H1 (cell line): ENCODE results near the gene DHX34. TPM values are rescaled to one million over a fixed set of nuclear protein-coding genes. Genes with fewer than 3 reads are reported as not detected.

Experiments
- JUND ChIP-seq: IDR thresholded peaks from 2 replicates; pipeline ENCODE4 v1.6.1; 2011; ENCODE audit warnings: mild to moderate bottlenecking, improper control_type of control experiment, low read length
- MAX ChIP-seq: IDR thresholded peaks from 2 replicates; pipeline ENCODE4 v1.6.1; 2012; ENCODE audit warnings: inconsistent platforms
- RAD21 ChIP-seq, 2 experiments: IDR thresholded peaks in 1 of 2; conservative IDR thresholded peaks in 1 of 2; 2 replicates each; pipeline ENCODE4 v1.6.1; 2011; ENCODE audit warnings: low read depth in 2 of 2, low read length in 2 of 2, improper control_type of control experiment in 1 of 2, inconsistent platforms in 1 of 2, mild to moderate bottlenecking in 1 of 2, moderate library complexity in 1 of 2
- RFX5 ChIP-seq: IDR thresholded peaks from 2 replicates; pipeline ENCODE4 v1.6.1; 2011; ENCODE audit warnings: low read depth, low read length, improper control_type of control experiment, borderline replicate concordance
- SIRT6 ChIP-seq: IDR thresholded peaks from one replicate; pipeline ENCODE4 v1.7.1; 2012; ENCODE audit warnings: low read length, inconsistent platforms
- USF2 ChIP-seq: IDR thresholded peaks from 2 replicates; pipeline ENCODE4 v1.6.1; 2011; ENCODE audit warnings: low read length, improper control_type of control experiment
- ZNF274 ChIP-seq: IDR thresholded peaks from 2 replicates; pipeline ENCODE4 v1.7.0; 2012; ENCODE audit warnings: low read length, borderline replicate concordance; ENCODE audit errors: extremely low read depth
- polyA plus RNA-seq, 7 experiments: library from polyadenylated mRNA; depleted of rRNA in 3 of 7; stranded (reverse) in 5 of 7; unstranded in 2 of 7; fragments of >200 nt in 5 of 7; fragments of 200-250 nt in 2 of 7; gene quantifications; 1 replicate in 5 of 7; 2 replicates in 1 of 7; 4 replicates in 1 of 7; pipeline versions ENCODE4 v1.2.1 to v1.2.3, GENCODE V29; 2011 to 2013; ENCODE audit warnings: missing spikeins in 2 of 7, mixed read lengths in 2 of 7
- total RNA-seq: library from RNA; stranded (reverse); fragmentation: NEBNext Ultra II Directional; extraction: Animal tissue kit (Norgen Biotek cat#: 25700); gene quantifications from 2 replicates; pipeline ENCODE4 v1.2.1, GENCODE V29; 2021

DHX34 gene
- total and polyA plus RNA-seq, 2 of the 8 experiments (the other 6 are each of a cell fraction or from before 2014, with no cell fraction given) = 17.5 to 24.3 TPM

GRCh38 chr19:47348819-47349795 is at the start of gene DHX34 (continued):
- peak in 1 of 2 experiments; percentile 37; a peak in 2 of 4 replicates for TF ChIP-seq RAD21 (IDR thresholded peaks at IDR 0.05 in 1 of 2, conservative IDR thresholded peaks at IDR 0.05 in 1 of 2; ENCODE audit: low read depth in 2 of 2, low read length in 2 of 2)
- TF ChIP-seq USF2 = peak; percentile 61
- TF ChIP-seq SIRT6 = no peak
- TF ChIP-seq JUND = 0 out of 2 replicates have a peak, but pooled peaks have one; percentile 51
- TF ChIP-seq ZNF274 = no peak
- TF ChIP-seq MAX = peak; percentile 91
- peak; percentile 31; the same call in 1 of the 2 replicates for TF ChIP-seq RFX5
